Fibroblast of skin of back (primary cell): ENCODE measurements around the gene LMO1.
A peak's percentile ranks its signal among the peaks of the same experiment; 100 is the strongest.

ENCODE experiments used
- DNase-seq: peaks from one replicate; pipeline ENCODE4 v3.0.0-alpha.2; 2013

LMO1 gene

GRCh38 chr11:8225589-8226036 lies 38.1 kb downstream of the LMO1 start:
- DNase-seq = peak; percentile 58

GRCh38 chr11:8224711-8225110 lies 39.0 kb downstream of the LMO1 start:
- DNase-seq = no peak

GRCh38 chr11:8224161-8224591 lies 39.5 kb downstream of the LMO1 start:
- no peak for DNase-seq

- DNase-seq = peak; percentile 13
These were observed 40.2 kb downstream of the LMO1 start for GRCh38 chr11:8223513-8223900.

GRCh38 chr11:8222820-8223512 lies 40.7 kb downstream of the LMO1 start:
- no peak for DNase-seq

- DNase-seq = no peak
These were observed 41.7 kb downstream of the LMO1 start for GRCh38 chr11:8221917-8222495.

GRCh38 chr11:8221046-8221723 lies 42.5 kb downstream of the LMO1 start:
- DNase-seq = no peak

- no peak for DNase-seq
These were observed 43.2 kb downstream of the LMO1 start for GRCh38 chr11:8220261-8221045.

GRCh38 chr11:8219257-8220021 lies 44.2 kb downstream of the LMO1 start:
- DNase-seq = peak; percentile 47

- DNase-seq = no peak
These were observed 44.8 kb downstream of the LMO1 start for GRCh38 chr11:8218840-8219239.

GRCh38 chr11:8218409-8218808 lies 45.3 kb downstream of the LMO1 start:
- no peak for DNase-seq

GRCh38 chr11:8217926-8218325 lies 45.8 kb downstream of the LMO1 start:
- DNase-seq = no peak

GRCh38 chr11:8217136-8217535 lies 46.5 kb downstream of the LMO1 start:
- no peak for DNase-seq

GRCh38 chr11:8213376-8213775 lies 50.3 kb downstream of the LMO1 start:
- DNase-seq = no peak

GRCh38 chr11:8209208-8209807 lies 54.4 kb downstream of the LMO1 start:
- DNase-seq = no peak

GRCh38 chr11:8207080-8208000 lies 56.3 kb downstream of the LMO1 start:
- peak; percentile 58 for DNase-seq

GRCh38 chr11:8206251-8207079 lies 57.2 kb downstream of the LMO1 start:
- no peak for DNase-seq

- no peak for DNase-seq
These were observed 58.1 kb downstream of the LMO1 start for GRCh38 chr11:8205566-8205965.

- no peak for DNase-seq
These were observed 59.1 kb downstream of the LMO1 start for GRCh38 chr11:8204596-8204995.

GRCh38 chr11:8204025-8204424 lies 59.7 kb downstream of the LMO1 start:
- DNase-seq = no peak
